ENCODE data around the gene STARD13. TPM values are rescaled to one million over a fixed set of nuclear protein-coding genes. Genes with fewer than 3 reads are reported as not detected.

STARD13 gene
- total RNA-seq, 1 experiment from 2014 or later: 38.7 TPM

- DNase-seq (ENCODE audit: low read depth): peak; percentile 56
These were observed 57.5 kb downstream of the STARD13 start for GRCh38 chr13:33227927-33228647.

- peak; percentile 60 for DNase-seq (ENCODE audit: low read depth)
These were observed 60.9 kb downstream of the STARD13 start for GRCh38 chr13:33224686-33225085.

- DNase-seq (ENCODE audit: low read depth): no peak
These were observed 61.4 kb downstream of the STARD13 start for GRCh38 chr13:33224191-33224590.

GRCh38 chr13:33219926-33220325, 65.6 kb downstream of the STARD13 start:
- no peak for DNase-seq (ENCODE audit: low read depth)

- no peak for DNase-seq (ENCODE audit: low read depth)
These were observed 67.1 kb downstream of the STARD13 start for GRCh38 chr13:33218426-33218825.

- peak; percentile 61 for DNase-seq (ENCODE audit: low read depth)
These were observed 67.5 kb downstream of the STARD13 start for GRCh38 chr13:33218020-33218419.

GRCh38 chr13:33217256-33217655, 68.3 kb downstream of the STARD13 start:
- DNase-seq (ENCODE audit: low read depth): no peak

GRCh38 chr13:33213797-33214196, 71.8 kb downstream of the STARD13 start:
- no peak for DNase-seq (ENCODE audit: low read depth)

GRCh38 chr13:33213024-33213768, 72.4 kb downstream of the STARD13 start:
- no peak for DNase-seq (ENCODE audit: low read depth)

GRCh38 chr13:33212396-33212795, 73.2 kb downstream of the STARD13 start:
- no peak for DNase-seq (ENCODE audit: low read depth)

- no peak for DNase-seq (ENCODE audit: low read depth)
These were observed 75.5 kb downstream of the STARD13 start for GRCh38 chr13:33210090-33210489.

- no peak for DNase-seq (ENCODE audit: low read depth)
These were observed 77.0 kb downstream of the STARD13 start for GRCh38 chr13:33208290-33209220.

GRCh38 chr13:33207615-33207961, 78.0 kb downstream of the STARD13 start:
- peak; percentile 66 for DNase-seq (ENCODE audit: low read depth)

GRCh38 chr13:33206945-33207614, 78.5 kb downstream of the STARD13 start:
- DNase-seq (ENCODE audit: low read depth): no peak

GRCh38 chr13:33206425-33206824, 79.1 kb downstream of the STARD13 start:
- DNase-seq (ENCODE audit: low read depth): peak; percentile 67

GRCh38 chr13:33205804-33206221, 79.7 kb downstream of the STARD13 start:
- peak; percentile 70 for DNase-seq (ENCODE audit: low read depth)

GRCh38 chr13:33205224-33205623, 80.3 kb downstream of the STARD13 start:
- no peak for DNase-seq (ENCODE audit: low read depth)

GRCh38 chr13:33204130-33204927, 81.2 kb downstream of the STARD13 start:
- DNase-seq (ENCODE audit: low read depth): peak; percentile 57

- DNase-seq (ENCODE audit: low read depth): no peak
These were observed 82.8 kb downstream of the STARD13 start for GRCh38 chr13:33202644-33203169.

GRCh38 chr13:33201659-33202058, 83.9 kb downstream of the STARD13 start:
- DNase-seq (ENCODE audit: low read depth): no peak
